GM18909 (cell line): ENCODE measurements around the gene ZC3H4.
"Not testable (repeated sequence)": the region's sequence is repeated elsewhere in the genome, so short reads cannot be mapped to it uniquely, and the experiment has no call there.

Source experiments
- ATAC-seq: cut with Tn5 transposase; IDR thresholded peaks from one replicate; pipeline ENCODE4 v1.9.1; 2021; ENCODE audit warnings: mild to moderate bottlenecking; ENCODE audit not compliant: unreplicated experiment, poor library complexity

ZC3H4 gene

DNA sequence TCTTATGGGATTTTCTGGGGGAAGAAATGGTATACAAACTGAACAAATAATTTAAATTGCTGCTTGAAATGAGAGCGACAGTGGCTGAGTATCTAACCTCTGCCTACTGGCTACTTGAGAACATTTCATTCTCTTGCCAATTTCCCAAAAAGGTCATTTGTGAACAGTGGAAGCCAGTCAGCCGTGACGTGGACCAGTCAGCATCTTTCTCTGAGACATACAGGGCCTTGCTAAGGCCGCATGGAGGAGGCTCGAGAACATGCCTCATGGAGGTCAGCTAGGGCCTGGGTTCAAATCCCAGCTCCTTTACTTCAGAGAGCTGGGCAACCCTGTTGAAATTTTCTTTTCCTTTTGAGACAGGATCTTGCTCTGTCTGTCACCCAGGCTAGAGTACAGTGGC, 20.3 kb downstream of the ZC3H4 start:
- no peak for ATAC-seq

DNA sequence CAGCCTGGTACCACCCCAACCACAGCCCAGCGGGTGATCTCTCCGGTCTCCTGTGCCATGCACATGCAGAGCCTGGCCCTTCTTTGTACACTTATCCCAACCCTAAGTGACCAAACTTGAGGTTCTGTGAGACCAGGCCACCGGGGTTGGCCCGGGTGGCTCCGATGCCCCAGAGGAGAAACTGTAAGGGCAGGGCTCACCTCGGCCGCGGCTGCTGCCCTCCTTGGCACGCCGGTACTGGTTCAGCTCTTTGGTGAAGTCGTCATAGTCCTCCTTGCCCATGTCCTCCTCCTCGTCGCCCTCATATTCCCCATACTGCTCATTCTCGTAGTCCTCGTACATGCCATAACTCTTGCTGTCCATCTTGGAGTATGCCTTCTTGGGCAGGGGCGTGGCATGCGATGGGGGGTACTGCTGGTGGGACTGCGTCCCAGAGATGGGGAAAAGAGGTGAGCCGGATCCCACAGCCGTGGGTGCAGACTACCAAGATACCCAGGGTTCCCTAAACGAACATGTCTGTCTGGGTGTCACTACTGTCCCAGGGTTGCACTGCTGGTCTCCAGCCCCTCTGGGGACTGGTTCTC, 23.7 kb downstream of the ZC3H4 start:
- ATAC-seq = no peak

DNA sequence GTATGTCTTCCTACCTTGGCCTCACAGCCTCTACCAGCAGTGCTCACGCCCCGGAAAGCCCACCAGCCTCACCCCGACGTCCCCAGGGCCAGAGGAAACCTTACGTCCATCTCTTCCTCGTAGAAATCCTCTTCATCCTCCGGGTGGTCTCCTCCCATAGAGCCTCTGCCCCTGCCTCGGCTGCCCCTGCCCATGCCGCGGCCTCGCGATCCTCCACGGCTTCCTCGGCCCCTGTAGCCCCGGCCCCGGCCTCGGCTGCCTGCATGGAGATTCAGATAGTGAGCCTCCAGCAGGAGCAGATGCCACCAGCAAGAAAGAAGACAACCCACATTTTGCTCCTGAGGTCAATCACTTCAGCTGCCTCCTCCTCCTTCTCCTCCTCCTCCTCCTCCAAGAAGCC, 27.3 kb downstream of the ZC3H4 start:
- no peak for ATAC-seq

DNA sequence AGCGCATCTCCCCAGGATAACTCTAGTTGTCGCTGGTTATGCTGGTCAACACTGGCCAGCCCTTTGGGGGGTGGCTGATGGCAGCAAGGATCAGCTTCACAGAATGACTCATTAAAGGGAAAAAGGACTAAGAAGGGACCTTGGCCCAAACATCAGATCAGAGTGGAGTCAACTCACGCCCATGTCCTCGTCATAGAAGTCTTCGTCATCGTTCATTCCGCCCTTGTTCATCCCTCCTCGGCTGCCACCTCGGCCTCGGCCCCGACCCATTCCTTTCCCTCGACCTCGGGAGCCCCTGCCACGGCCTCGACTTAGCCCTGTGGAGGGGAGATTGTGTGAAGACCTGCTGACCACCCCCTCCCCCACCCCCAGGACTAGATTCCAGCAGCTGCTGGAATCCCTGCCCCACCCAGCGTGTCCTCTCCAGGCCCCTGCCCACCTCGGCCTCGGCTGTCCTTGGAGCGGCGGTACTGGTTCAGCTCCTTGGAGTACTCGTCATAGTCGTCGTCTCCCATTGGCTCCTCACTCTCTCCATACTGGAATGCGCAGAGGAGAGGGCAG, 28.6 kb downstream of the ZC3H4 start:
- ATAC-seq = no peak

DNA sequence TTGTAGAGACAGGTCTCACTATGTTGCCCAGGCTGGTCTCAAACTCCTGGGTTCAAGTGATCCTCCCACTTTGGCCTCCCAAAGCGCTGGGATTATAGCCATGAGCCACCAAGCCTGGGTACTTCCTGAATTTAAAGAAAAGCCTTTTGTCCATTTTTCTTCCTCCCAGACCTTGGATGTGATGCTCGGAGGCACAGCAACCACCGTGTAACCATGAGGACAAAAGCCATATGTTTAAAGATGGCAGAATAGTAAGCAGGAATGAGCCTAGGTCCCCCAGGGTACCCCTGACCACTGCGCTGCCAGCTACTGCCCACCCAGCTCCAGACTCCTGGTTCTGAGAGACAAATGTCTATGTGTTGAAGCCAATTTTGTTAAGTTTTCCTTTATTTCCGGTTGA, 31.1 kb downstream of the ZC3H4 start:
- no peak for ATAC-seq

DNA sequence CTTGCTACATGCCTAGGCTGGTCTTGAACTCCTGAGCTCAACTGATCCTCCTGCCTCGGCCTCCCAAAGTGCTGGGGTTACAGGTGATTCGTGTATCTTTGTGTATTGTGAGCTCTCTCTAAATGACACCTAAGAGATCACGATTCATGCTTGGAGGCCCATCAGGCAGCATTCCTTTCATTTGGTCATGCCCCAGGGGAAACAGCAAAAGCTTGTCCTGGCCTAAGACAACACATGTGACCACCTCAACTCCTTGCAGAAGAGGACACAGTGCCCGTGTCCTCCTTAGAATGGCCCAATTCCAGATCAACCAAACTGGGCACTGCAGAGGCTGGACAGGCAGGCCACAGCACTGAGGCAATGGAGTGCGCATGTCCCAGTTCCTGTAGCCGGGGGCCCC, 32.5 kb downstream of the ZC3H4 start:
- ATAC-seq = no peak

DNA sequence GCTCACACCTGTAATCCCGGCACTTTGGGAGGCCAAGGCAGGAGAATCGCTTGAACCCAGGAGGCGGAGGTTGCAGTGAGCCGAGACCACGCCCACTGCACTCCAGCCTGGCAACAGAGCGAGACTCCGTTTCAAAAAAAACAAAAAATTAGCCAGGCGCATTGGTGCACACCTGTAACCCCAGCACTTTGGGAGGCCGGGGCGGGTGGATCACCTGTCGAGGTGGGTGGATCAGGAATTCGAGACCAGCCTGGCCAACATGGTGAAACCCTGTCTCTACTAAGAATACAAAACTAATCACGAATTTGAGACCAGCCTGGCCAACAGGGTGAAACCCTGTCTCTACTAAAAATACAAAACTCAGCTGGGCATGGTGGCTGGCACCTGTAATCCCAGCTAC, 35.2 kb downstream of the ZC3H4 start:
- not testable (repeated sequence) for ATAC-seq

DNA sequence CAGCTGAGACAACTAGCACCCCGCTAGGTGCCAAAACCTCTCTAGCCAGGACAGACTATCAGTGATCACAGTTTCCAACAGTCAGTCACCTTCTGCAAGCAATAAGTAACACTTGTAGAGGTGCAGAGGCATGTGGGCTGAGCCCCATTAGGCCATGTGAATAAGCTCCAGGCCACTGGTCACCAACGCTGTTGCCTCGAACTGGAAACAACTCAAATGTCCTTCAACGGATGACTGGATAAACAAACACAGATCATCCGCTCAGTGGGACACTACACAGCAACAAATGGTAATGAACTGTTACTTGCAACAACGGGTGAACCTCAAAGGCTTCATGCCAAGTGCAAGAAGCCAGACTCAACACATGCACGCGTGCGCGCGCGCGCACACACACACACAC, 37.6 kb downstream of the ZC3H4 start:
- no peak for ATAC-seq

DNA sequence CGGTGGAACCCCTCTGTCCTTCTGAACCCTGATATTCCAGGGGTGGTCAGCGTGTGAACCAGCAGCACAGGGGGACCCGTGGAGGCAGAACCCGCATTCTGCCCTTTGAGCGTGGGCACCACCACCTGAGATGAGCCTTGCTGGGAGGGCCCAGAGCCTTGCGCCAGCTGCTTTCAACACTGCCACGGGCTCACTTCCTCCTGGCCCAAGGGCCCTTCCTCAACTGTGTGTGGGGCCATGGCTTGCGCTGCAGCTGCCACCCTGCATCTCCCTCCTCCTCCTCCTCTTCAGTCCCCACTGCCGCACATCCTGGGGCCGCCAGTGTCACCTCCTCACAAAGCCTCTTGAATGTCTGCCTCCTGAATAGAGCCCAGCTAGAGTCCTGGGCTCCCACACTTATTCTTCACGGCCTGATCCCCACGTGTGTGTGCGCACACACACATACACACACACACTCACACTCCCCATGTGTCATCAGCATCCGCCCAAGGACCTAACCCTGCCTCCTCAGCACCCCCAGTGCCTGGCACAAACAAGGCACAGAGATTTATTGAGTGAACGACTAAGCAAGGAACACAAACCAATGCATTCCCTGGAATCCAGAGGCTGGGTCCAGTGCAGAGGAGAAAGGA, 38.3 kb downstream of the ZC3H4 start:
- ATAC-seq = no peak

DNA sequence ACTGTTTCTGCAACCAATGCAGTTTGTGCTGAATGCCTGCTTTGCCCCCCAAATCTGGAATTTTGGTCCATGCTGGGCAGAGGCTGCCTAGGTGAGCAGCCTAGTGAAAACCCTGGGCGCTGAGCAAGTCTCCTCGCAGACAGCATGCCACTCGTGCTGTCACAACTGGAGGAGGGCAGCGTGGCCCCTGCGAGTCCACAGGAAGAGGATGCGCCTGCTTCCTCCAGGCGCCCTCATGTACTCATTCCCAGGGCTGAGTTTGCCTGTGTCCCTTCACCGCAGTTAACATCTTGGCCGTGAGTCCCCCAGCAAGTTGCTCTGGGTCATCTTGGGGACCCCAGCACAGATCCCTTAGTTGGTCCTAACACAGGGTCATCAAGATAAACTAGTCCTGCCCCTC, 39.0 kb downstream of the ZC3H4 start:
- no peak for ATAC-seq

DNA sequence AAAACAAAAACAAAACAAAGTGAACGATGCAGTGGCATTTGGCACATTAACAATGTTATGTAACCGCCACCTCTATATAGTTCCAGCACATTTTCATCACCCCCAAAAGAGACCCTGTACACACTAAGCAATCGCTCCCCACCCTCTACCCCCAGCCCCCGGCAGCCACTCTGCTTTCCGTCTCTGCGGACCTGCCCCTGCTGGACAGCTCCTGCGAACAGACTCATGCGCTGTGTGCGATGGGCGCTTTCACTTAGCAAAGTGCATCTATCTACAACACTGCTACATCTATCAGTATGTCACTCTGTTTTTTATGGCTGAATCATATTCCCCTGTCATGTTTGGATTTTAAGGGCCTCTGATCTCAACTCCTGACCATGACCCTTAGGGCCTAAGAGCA, 40.0 kb downstream of the ZC3H4 start:
- no peak for ATAC-seq

DNA sequence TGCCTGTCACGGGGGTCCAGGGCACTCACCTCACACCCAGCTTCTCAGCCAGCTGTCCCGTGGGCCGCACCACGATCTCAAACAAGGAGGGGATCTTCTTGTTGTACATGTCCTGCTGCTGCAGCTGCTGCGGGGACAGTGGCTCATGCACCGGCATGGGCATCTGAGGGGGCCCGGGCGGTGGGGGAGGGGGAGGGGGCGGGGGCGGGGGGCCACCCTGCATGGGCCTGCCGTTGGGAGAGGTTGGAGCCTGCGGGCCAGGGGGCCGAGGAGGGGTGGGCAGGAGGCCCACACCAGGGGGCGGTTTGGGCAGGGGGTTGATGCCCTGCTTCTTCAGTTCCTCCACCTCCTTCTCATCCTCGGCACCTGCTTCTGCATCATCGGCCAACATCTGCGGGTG, 41.3 kb downstream of the ZC3H4 start:
- ATAC-seq = no peak

DNA sequence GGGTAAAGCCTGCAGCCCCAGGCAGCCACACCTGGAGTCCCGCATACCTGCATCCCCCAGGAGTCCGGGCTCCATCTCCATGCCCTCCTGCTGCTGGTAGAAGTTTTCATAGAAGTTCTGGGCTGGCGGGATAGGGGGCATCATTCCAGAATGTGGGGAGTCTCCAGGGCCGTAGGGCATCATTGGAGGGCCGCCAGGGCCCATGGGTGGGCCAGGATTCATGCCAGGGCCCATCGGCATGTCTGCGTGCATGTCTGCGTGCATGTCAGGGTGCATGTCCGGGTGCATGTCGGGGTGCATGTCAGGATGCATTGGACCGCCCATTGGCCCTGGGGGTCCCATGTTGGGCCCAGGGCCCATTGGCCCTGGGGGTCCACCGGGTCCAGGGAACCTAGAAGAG, 41.8 kb downstream of the ZC3H4 start:
- ATAC-seq = no peak

DNA sequence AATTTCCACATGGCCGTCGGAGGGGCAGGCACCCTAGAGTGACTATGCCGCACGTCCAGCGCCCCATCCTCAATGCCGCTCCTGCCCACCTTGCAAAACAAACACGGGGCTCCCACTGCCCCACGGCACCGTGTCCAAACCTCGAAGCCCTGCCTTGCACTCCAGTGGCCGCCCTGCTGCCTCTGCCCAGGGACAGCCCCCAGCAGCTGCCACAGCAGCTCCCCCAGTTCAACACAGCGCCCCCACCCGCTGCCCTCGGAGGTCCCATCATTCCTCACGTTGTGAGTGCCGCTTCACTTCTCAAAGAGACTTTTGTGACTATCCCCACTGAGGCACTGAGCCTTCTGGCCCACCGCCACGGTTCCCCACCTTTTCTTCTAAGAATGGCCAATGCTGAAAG, 42.8 kb downstream of the ZC3H4 start:
- ATAC-seq = no peak

DNA sequence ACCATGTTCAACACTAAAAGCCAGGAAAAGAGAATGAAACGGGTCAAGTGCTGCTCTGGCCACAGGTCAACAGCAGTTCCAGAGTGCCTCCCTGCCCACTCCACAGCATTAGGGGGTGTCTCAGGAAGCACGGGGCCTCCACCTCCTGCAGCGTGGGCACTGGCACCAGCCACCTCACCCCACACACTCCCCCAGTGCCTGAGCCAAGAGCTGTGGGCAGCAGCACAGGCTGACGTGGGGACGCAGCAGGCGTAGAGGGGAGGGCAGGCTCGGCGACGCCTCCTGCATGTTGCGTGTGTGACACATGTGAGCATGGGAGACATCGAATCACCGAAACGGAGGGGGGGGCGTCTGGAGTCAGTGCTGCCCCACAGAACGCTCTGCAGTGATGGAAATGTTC, 43.8 kb downstream of the ZC3H4 start:
- no peak for ATAC-seq

DNA sequence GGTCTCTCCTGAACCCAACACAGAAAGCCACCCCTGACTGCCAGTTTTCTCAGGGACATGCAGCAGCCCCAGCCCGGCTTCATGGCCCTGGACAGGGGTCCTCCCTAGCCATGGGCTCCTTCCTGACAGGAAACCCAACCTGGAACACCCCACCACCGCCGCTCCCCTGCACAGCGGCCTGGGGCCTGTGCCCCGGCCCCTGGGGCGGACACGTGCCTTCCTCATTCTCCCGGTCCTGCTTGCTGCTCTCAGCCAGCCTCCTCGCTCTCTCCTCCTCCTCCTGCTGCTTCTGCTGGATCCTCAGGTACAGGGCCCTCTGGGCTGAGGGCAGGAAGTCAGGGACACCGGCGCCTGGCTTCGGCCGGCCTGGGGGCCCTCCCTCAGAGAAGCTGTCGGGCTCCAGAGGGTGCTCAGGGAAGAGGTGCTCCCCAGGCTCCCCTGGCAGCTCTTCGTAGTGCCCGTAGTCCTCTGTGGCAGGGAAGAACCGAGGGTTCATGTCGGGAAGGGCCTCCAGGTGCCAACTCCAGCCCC, 44.6 kb downstream of the ZC3H4 start:
- no peak for ATAC-seq

DNA sequence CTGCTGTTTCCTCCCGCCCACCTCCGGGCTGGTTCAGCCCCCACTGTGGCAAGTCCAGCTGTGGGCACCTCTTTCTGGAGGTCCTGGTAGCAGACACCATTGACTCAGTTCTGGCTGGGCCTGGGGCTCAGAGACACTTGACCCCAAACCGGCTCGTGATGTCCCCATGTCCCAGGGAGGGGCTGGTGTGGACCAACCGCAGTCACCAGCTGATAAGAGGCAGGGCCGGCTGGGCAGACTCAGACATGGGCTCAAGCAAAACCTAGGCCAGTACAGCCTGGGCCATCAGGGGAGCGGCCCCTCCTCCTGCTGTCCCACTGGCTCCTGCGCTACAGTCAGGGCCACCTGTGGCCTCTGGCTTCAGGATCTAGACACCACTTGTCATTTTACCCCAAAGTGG, 45.3 kb downstream of the ZC3H4 start:
- ATAC-seq = no peak

DNA sequence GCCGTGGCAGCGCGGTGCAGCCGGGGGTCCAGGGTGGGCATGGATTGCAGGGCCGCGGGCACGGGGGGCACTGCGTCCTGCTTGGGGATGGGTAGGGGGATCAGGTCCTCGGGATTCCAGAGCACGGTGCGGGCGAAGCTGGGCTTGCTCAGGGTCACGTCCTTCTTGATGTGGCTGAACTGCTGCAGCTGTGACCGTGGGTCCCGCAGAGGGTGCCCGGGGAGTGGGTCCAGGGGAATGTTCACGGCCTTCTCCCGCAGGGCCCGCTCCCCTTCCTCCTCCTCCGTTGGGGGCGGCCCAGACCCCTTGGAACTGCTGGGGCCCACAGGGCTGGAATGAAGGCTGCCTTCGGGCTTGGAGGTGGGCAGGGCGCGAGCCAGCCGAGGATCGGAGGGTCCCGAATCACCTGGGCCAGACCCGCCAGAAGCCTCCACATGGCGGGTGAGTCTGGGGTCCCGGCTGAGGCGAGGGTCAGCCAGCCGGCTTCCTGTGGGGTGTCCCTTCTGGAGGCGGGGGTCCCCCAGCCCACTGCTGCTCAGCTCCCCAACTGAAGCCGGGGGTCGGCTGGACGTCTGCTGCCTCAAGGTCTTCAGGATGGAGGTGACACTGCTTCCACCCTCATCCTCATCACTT, 46.2 kb downstream of the ZC3H4 start:
- no peak for ATAC-seq

DNA sequence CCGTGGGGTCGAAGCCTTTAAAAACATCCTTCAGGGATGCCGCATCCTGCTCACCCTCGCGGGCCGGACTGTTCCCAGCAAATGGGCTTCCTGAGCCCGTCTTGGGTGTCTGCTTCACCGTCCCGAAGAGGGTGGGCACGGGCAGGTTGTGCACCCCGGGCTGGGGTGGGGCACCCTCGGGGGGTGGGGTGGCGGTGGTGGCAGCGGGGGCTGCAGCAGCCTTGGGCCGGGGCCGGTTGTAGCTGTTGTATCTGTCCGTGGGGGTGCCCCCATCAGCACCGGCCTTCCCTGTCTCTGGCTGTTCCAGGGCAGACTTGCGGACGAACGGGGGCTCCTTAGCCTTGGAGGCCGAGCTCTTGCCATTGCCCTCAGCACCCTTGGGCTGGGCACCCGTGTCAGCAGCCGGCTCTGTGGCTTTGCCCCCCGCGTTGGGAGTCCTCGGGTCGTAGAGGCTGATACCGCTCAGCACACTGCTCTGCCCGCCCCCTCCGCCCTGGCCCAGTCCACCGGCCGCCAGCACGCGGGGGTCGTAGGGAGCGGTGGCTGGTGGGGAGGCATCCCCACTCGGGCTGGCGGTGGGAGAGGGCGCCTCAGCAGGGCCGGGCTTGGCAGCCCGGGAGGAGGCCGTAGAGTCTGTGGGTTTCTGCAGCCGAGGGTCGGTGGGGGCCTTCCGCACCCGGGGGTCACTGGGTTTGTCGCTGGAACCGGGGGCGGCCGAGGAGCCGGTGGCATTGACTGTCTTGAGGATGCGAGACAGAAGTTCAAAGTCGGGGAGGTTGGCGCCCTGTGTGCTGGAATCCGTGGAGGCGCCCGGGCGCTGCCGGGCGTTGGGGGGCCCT, 47.0 kb downstream of the ZC3H4 start:
- ATAC-seq = no peak

DNA sequence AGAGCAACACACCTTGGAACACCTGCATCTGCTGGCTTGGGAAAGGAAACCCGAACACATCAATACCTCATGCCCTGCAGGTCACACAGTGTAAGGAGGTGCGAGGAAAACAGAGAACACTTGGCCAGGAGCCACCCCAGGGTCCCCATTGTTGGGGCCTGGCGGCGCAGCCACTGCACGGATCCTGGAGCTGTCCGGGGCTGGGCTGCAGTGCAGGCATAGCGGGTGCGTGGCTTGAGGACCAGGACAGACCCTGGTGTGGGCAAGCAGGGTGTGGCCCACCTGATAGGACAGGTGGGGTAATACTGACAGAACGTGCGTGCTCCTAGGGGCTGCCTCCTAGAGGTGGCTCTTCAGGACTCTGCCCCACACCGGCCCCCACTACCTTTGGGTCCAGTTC, 48.3 kb downstream of the ZC3H4 start:
- ATAC-seq = no peak

DNA sequence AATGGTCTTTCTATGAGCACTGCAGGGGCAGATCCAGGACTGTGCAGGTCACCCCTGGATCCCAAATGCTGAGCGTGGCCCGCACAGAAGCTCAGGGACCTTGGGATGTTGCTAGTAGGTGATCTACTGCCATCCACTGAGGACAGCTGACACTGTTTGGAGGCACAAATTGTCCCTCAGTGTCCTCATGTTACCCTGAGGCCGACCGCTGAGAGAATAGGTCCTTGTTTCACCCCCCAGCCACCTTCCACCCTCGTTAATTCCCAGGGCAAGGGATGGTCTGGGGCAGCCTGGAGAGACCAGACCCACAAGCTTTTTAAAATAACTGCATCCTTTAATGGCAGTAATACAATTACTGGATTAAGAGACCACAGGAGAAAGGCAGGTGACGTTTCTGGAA, 49.7 kb downstream of the ZC3H4 start:
- ATAC-seq = no peak
